ENCODE measurements around the gene SCN2B.

GRCh38 chr11:118207079-118207478 is 30.6 kb upstream of the SCN2B start:
- TF ChIP-seq, protein P1, sequence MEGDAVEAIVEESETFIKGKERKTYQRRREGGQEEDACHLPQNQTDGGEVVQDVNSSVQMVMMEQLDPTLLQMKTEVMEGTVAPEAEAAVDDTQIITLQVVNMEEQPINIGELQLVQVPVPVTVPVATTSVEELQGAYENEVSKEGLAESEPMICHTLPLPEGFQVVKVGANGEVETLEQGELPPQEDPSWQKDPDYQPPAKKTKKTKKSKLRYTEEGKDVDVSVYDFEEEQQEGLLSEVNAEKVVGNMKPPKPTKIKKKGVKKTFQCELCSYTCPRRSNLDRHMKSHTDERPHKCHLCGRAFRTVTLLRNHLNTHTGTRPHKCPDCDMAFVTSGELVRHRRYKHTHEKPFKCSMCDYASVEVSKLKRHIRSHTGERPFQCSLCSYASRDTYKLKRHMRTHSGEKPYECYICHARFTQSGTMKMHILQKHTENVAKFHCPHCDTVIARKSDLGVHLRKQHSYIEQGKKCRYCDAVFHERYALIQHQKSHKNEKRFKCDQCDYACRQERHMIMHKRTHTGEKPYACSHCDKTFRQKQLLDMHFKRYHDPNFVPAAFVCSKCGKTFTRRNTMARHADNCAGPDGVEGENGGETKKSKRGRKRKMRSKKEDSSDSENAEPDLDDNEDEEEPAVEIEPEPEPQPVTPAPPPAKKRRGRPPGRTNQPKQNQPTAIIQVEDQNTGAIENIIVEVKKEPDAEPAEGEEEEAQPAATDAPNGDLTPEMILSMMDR (conservative IDR thresholded peaks at IDR 0.05; ENCODE audit: low read depth, low read length): no peak
- TF ChIP-seq RAD21 (IDR thresholded peaks at IDR 0.05; ENCODE audit: low read length) (no peak), POLR2A (IDR thresholded peaks at IDR 0.05; ENCODE audit: low read depth, low read length) (no peak), RFX5 (IDR thresholded peaks at IDR 0.05; ENCODE audit: low read depth, low read length) (no peak), RCOR1 (IDR thresholded peaks at IDR 0.05; ENCODE audit: insufficient replicate concordance, low read length) (no peak), CEBPB (IDR thresholded peaks at IDR 0.05; ENCODE audit: low read depth, low read length) (no peak), MAZ (IDR thresholded peaks at IDR 0.05; ENCODE audit: borderline replicate concordance, low read depth, low read length) (no peak)
- TF ChIP-seq, protein P2, sequence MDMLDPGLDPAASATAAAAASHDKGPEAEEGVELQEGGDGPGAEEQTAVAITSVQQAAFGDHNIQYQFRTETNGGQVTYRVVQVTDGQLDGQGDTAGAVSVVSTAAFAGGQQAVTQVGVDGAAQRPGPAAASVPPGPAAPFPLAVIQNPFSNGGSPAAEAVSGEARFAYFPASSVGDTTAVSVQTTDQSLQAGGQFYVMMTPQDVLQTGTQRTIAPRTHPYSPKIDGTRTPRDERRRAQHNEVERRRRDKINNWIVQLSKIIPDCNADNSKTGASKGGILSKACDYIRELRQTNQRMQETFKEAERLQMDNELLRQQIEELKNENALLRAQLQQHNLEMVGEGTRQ (IDR thresholded peaks at IDR 0.05; ENCODE audit: low read depth, low read length): no peak

Data from IMR-90 (cell line).